ENCODE measurements around the gene OR4D11.

OR4D11 gene

GRCh38 chr11:59475176-59475575, 28.2 kb upstream of the OR4D11 start:
- TF ChIP-seq SNAI2 (CRISPR knock-in tag; IDR thresholded peaks at IDR 0.05) (no peak), ESRRG (CRISPR knock-in tag; IDR thresholded peaks at IDR 0.05) (no peak), OSR1 (CRISPR knock-in tag; IDR thresholded peaks at IDR 0.05) (no peak), PATZ1 (CRISPR knock-in tag; IDR thresholded peaks at IDR 0.05; ENCODE audit: borderline replicate concordance) (no peak), RARB (CRISPR knock-in tag; IDR thresholded peaks at IDR 0.05) (no peak), GLIS3 (CRISPR knock-in tag; IDR thresholded peaks at IDR 0.05) (no peak), CSDC2 (CRISPR knock-in tag; IDR thresholded peaks at IDR 0.05) (no peak), ZFP3 (CRISPR knock-in tag; IDR thresholded peaks at IDR 0.05) (no peak), TSHZ2 (CRISPR knock-in tag; IDR thresholded peaks at IDR 0.05) (no peak), ZNF8 (CRISPR knock-in tag; IDR thresholded peaks at IDR 0.05) (no peak), PPARA (CRISPR knock-in tag; IDR thresholded peaks at IDR 0.05; ENCODE audit: borderline replicate concordance) (no peak), CREB5 (CRISPR knock-in tag; IDR thresholded peaks at IDR 0.05; ENCODE audit: low read depth) (no peak), ZC3H10 (CRISPR knock-in tag; IDR thresholded peaks at IDR 0.05) (no peak), BACH2 (CRISPR knock-in tag; IDR thresholded peaks at IDR 0.05; ENCODE audit: borderline replicate concordance) (no peak), ZFP30 (CRISPR knock-in tag; IDR thresholded peaks at IDR 0.05) (no peak), TCF4 (CRISPR knock-in tag; IDR thresholded peaks at IDR 0.05; ENCODE audit: borderline replicate concordance) (no peak)
- no peak for ATAC-seq

- ATAC-seq = no peak
- no peak for TF ChIP-seq PATZ1 (CRISPR knock-in tag; IDR thresholded peaks at IDR 0.05; ENCODE audit: borderline replicate concordance)
- no peak for TF ChIP-seq PPARA (CRISPR knock-in tag; IDR thresholded peaks at IDR 0.05; ENCODE audit: borderline replicate concordance)
- TF ChIP-seq CSDC2 (CRISPR knock-in tag; IDR thresholded peaks at IDR 0.05) = no peak
- TF ChIP-seq ZNF8 (CRISPR knock-in tag; IDR thresholded peaks at IDR 0.05) = no peak
- no peak for TF ChIP-seq ESRRG (CRISPR knock-in tag; IDR thresholded peaks at IDR 0.05)
Observed at GRCh38 chr11:59479906-59480305, 23.5 kb upstream of the OR4D11 start.

- TF ChIP-seq CREB5 (CRISPR knock-in tag; IDR thresholded peaks at IDR 0.05; ENCODE audit: low read depth) (no peak), ISL1 (CRISPR knock-in tag; IDR thresholded peaks at IDR 0.05) (no peak), RARB (CRISPR knock-in tag; IDR thresholded peaks at IDR 0.05) (no peak), ESRRG (CRISPR knock-in tag; IDR thresholded peaks at IDR 0.05) (no peak), BACH2 (CRISPR knock-in tag; IDR thresholded peaks at IDR 0.05; ENCODE audit: borderline replicate concordance) (no peak), CSDC2 (CRISPR knock-in tag; IDR thresholded peaks at IDR 0.05) (no peak), ARNTL (CRISPR knock-in tag; IDR thresholded peaks at IDR 0.05; ENCODE audit: borderline replicate concordance, low read depth) (no peak), GLIS3 (CRISPR knock-in tag; IDR thresholded peaks at IDR 0.05) (no peak), ZFP30 (CRISPR knock-in tag; IDR thresholded peaks at IDR 0.05) (no peak), ZNF8 (CRISPR knock-in tag; IDR thresholded peaks at IDR 0.05) (no peak), POU6F1 (CRISPR knock-in tag; IDR thresholded peaks at IDR 0.05; ENCODE audit: borderline replicate concordance, low read depth) (no peak), ZC3H10 (CRISPR knock-in tag; IDR thresholded peaks at IDR 0.05) (no peak), TOX (CRISPR knock-in tag; IDR thresholded peaks at IDR 0.05; ENCODE audit: borderline replicate concordance) (no peak), PATZ1 (CRISPR knock-in tag; IDR thresholded peaks at IDR 0.05; ENCODE audit: borderline replicate concordance) (no peak), TCF4 (CRISPR knock-in tag; IDR thresholded peaks at IDR 0.05; ENCODE audit: borderline replicate concordance) (no peak), ZFP3 (CRISPR knock-in tag; IDR thresholded peaks at IDR 0.05) (no peak)
- no peak for ATAC-seq
Observed at GRCh38 chr11:59480359-59480758, 23.0 kb upstream of the OR4D11 start.
